ENCODE results near the gene TSPEAR.
A peak's percentile ranks its signal among the peaks of the same experiment; 100 is the strongest.

The TSPEAR gene

GRCh38 chr21:44751799-44752636 lies 40.6 kb upstream of the TSPEAR start:
- no peak overlapping the region for H3K27ac ChIP-seq (ENCODE audit: low read depth, low read length)
- H3K4me1 ChIP-seq (ENCODE audit: control insufficient read depth, insufficient read depth, low read length), result peaks cover 34% of the 10 kb centered on the region
- peaks cover 27% of the 10 kb centered on the region for H3K9me3 ChIP-seq (ENCODE audit: control insufficient read depth, insufficient read depth, low read depth, low read length)
- H3K9ac ChIP-seq (ENCODE audit: low read length), result no peak overlapping the region
- no peaks in the 10 kb centered on the region for H3K36me3 ChIP-seq (ENCODE audit: control insufficient read depth, insufficient read depth, low read length)
- no peak overlapping the region for H3K4me3 ChIP-seq (ENCODE audit: low read depth, low read length)
- H3K27me3 ChIP-seq (ENCODE audit: control insufficient read depth, insufficient read depth, low read length), result no peaks in the 10 kb centered on the region

DNA sequence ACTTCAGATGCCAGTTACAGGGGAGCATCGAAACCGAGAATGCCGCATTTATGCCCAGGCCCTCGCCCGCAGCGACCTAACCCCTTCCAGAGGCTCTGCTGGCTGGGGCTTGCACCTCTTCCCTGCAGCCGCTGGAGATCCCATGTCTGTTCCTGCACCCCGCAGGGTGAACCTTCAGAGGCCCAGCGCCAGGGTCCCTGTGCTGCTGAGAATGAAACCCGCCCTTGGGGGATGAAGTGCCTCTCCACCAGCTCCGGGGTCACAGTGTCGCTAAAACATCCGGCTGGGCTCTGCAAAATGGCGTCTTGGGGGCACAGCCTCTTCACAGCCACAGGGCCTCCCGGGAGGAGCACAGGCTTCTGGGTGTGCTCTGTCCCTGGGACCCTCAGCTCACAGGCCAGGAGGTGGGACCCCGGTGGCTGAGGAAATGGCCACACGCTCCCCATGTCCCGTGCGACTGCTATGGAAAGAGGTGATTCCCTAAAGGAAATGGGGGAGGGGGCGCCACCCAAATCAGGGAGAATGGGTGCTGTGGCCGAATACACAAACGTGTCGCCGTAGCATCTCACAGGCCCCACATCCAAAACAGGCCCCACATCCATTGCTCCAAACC lies 39.9 kb upstream of the TSPEAR start:
- no peaks in the 10 kb centered on the region for H3K27me3 ChIP-seq (ENCODE audit: control insufficient read depth, insufficient read depth, low read length)
- H3K27ac ChIP-seq (ENCODE audit: low read depth, low read length), result no peak overlapping the region
- peaks cover 34% of the 10 kb centered on the region for H3K9me3 ChIP-seq (ENCODE audit: control insufficient read depth, insufficient read depth, low read depth, low read length)
- peaks cover 34% of the 10 kb centered on the region for H3K4me1 ChIP-seq (ENCODE audit: control insufficient read depth, insufficient read depth, low read length)
- H3K4me3 ChIP-seq (ENCODE audit: low read depth, low read length), result no peak overlapping the region
- H3K9ac ChIP-seq (ENCODE audit: low read length), result no peak overlapping the region
- no peaks in the 10 kb centered on the region for H3K36me3 ChIP-seq (ENCODE audit: control insufficient read depth, insufficient read depth, low read length)

DNA sequence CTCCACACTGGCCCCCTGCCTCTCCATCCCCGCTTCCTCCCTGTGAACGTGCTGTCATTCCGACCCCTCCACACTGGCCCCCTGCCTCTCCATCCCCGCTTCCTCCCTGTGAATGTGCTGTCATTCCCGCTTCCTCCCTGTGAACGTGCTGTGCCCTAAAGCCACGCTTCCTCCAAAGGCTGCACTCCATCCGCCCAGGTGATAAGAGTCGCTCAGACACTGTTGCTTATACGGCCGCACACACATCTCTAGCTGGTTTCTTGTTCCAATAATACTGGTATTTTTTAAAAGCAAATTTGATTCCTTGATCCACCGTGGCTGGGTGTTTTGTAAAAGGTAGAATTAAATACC lies 39.3 kb upstream of the TSPEAR start:
- H3K36me3 ChIP-seq (ENCODE audit: control insufficient read depth, insufficient read depth, low read length), result no peaks in the 10 kb centered on the region
- H3K27ac ChIP-seq (ENCODE audit: low read depth, low read length), result no peak overlapping the region
- H3K4me1 ChIP-seq (ENCODE audit: control insufficient read depth, insufficient read depth, low read length), result peaks cover 34% of the 10 kb centered on the region
- no peak overlapping the region for H3K4me3 ChIP-seq (ENCODE audit: low read depth, low read length)
- no peaks in the 10 kb centered on the region for H3K27me3 ChIP-seq (ENCODE audit: control insufficient read depth, insufficient read depth, low read length)
- no peak overlapping the region for H3K9ac ChIP-seq (ENCODE audit: low read length)
- H3K9me3 ChIP-seq (ENCODE audit: control insufficient read depth, insufficient read depth, low read depth, low read length), result peaks cover 41% of the 10 kb centered on the region

GRCh38 chr21:44749759-44750674 lies 38.6 kb upstream of the TSPEAR start:
- H3K4me3 ChIP-seq (ENCODE audit: low read depth, low read length), result peak overlapping the region; percentile 64; the same call in 1 of the 2 replicates
- H3K27me3 ChIP-seq (ENCODE audit: control insufficient read depth, insufficient read depth, low read length), result no peaks in the 10 kb centered on the region
- H3K9ac ChIP-seq (ENCODE audit: low read length), result peak overlapping the region; percentile 91
- peaks cover 40% of the 10 kb centered on the region for H3K9me3 ChIP-seq (ENCODE audit: control insufficient read depth, insufficient read depth, low read depth, low read length)
- peaks cover 34% of the 10 kb centered on the region for H3K4me1 ChIP-seq (ENCODE audit: control insufficient read depth, insufficient read depth, low read length)
- no peaks in the 10 kb centered on the region for H3K36me3 ChIP-seq (ENCODE audit: control insufficient read depth, insufficient read depth, low read length)
- H3K27ac ChIP-seq (ENCODE audit: low read depth, low read length), result no peak overlapping the region

GRCh38 chr21:44749116-44749758 lies 37.9 kb upstream of the TSPEAR start:
- H3K9ac ChIP-seq (ENCODE audit: low read length), result peak overlapping the region; percentile 91
- H3K27ac ChIP-seq (ENCODE audit: low read depth, low read length), result peak overlapping the region; percentile 53; the same call in 1 of the 2 replicates
- H3K4me1 ChIP-seq (ENCODE audit: control insufficient read depth, insufficient read depth, low read length), result peaks cover 34% of the 10 kb centered on the region
- peaks cover 41% of the 10 kb centered on the region for H3K9me3 ChIP-seq (ENCODE audit: control insufficient read depth, insufficient read depth, low read depth, low read length)
- peak overlapping the region; percentile 64 for H3K4me3 ChIP-seq (ENCODE audit: low read depth, low read length)
- no peaks in the 10 kb centered on the region for H3K36me3 ChIP-seq (ENCODE audit: control insufficient read depth, insufficient read depth, low read length)
- no peaks in the 10 kb centered on the region for H3K27me3 ChIP-seq (ENCODE audit: control insufficient read depth, insufficient read depth, low read length)

DNA sequence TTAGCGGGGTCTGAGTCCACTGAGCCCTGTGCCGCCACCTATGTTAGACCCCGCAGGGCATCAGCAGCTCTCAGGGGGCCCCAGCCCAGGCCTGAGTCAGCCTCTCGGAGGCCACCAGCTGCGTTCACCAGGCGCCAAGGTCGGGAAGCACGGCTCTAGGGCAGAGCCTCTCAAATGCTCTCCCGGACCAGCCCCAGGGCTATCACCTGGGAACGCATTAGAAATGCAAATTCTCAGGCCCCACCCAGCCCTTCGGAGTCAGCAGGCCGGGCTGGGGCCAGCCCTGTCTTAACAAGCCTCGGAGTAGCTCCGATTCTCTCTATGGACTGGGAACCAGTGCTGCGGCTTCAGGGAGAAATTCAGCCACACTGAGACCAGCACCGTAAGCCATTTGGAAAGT lies 37.2 kb upstream of the TSPEAR start:
- peak overlapping the region; percentile 64 for H3K4me3 ChIP-seq (ENCODE audit: low read depth, low read length)
- H3K27me3 ChIP-seq (ENCODE audit: control insufficient read depth, insufficient read depth, low read length), result no peaks in the 10 kb centered on the region

DNA sequence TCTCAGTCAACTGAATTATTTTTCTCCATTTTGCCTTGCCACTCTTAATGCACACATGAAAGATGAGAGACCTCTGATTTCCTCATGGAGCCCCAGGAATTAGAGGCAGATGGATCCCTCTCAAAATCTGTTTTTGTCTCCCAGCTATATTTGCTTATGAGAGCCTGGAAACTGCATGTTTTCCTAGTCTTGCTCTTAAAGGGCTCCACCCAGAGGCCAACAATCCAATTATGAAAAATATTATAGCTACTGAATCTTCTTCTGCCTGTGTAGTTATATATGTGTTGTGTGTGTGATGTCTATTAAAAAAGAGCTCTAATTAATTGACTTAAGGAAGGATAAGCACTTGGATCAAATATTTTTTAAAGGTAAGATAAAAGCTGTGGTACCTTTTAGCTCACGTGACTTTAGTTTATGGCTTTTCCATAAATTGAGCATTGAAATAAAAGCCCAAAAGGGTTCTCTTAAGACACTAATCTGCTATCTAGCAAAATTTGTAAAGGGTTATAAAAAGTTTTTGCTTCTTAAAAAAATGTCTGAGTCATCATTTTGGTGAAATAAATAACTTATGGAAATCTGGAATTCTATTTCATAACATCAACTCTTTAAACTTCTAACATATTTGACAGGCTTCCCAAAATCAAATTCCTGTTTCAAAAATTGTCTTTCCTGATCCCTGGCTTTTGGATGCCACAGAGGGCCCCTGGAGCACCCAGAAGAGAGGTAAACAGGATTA lies 31.2 kb upstream of the TSPEAR start:
- Histone ChIP-seq H3K27me3 (ENCODE audit: control insufficient read depth, insufficient read depth, low read length) (no peaks in the 10 kb centered on the region), H3K9ac (ENCODE audit: low read length) (no peak overlapping the region), H3K4me3 (ENCODE audit: low read depth, low read length) (no peak overlapping the region), H3K36me3 (ENCODE audit: control insufficient read depth, insufficient read depth, low read length) (no peaks in the 10 kb centered on the region), H3K4me1 (ENCODE audit: control insufficient read depth, insufficient read depth, low read length) (peaks cover 6% of the 10 kb centered on the region; the same call in 1 of the 2 replicates), H3K27ac (ENCODE audit: low read depth, low read length) (no peak overlapping the region), H3K9me3 (ENCODE audit: control insufficient read depth, insufficient read depth, low read depth, low read length) (peaks cover 72% of the 10 kb centered on the region)

More for the DNA sequence above, 37.2 kb upstream of the TSPEAR start:
- Histone ChIP-seq H3K36me3 (ENCODE audit: control insufficient read depth, insufficient read depth, low read length) (no peaks in the 10 kb centered on the region), H3K27ac (ENCODE audit: low read depth, low read length) (peak overlapping the region; percentile 53; the same call in 1 of the 2 replicates), H3K9ac (ENCODE audit: low read length) (peak overlapping the region; percentile 91), H3K4me1 (ENCODE audit: control insufficient read depth, insufficient read depth, low read length) (peaks cover 34% of the 10 kb centered on the region), H3K9me3 (ENCODE audit: control insufficient read depth, insufficient read depth, low read depth, low read length) (peaks cover 43% of the 10 kb centered on the region)

DNA sequence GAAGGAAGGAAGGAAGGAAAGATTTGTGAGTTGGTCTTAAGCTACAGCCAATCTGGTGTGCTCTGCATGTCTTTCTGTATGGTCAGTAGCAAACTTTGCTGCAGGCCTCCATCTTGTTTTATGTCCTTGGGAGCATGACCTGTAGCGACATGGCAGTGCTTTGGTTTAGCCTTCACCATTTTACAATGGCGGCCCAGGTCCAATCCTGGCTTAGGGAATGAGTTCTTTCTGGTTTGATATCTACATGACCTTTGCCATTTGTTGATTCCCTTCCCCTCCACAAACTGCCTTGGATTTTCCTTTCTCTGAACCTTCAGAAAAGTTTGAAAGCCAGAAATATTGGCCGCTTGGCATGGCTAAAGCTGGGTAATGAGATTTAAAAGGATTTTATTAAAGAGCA lies 30.5 kb upstream of the TSPEAR start:
- Histone ChIP-seq H3K9me3 (ENCODE audit: control insufficient read depth, insufficient read depth, low read depth, low read length) (peaks cover 71% of the 10 kb centered on the region), H3K4me3 (ENCODE audit: low read depth, low read length) (no peak overlapping the region), H3K9ac (ENCODE audit: low read length) (no peak overlapping the region), H3K36me3 (ENCODE audit: control insufficient read depth, insufficient read depth, low read length) (no peaks in the 10 kb centered on the region), H3K4me1 (ENCODE audit: control insufficient read depth, insufficient read depth, low read length) (peaks cover 6% of the 10 kb centered on the region; the same call in 1 of the 2 replicates), H3K27me3 (ENCODE audit: control insufficient read depth, insufficient read depth, low read length) (no peaks in the 10 kb centered on the region), H3K27ac (ENCODE audit: low read depth, low read length) (no peak overlapping the region)

GRCh38 chr21:44740742-44741141 lies 29.4 kb upstream of the TSPEAR start:
- Histone ChIP-seq H3K9ac (ENCODE audit: low read length) (no peak overlapping the region), H3K4me3 (ENCODE audit: low read depth, low read length) (no peak overlapping the region), H3K4me1 (ENCODE audit: control insufficient read depth, insufficient read depth, low read length) (peaks cover 12% of the 10 kb centered on the region; the same call in 1 of the 2 replicates), H3K27ac (ENCODE audit: low read depth, low read length) (no peak overlapping the region), H3K27me3 (ENCODE audit: control insufficient read depth, insufficient read depth, low read length) (no peaks in the 10 kb centered on the region), H3K36me3 (ENCODE audit: control insufficient read depth, insufficient read depth, low read length) (no peaks in the 10 kb centered on the region), H3K9me3 (ENCODE audit: control insufficient read depth, insufficient read depth, low read depth, low read length) (peaks cover 66% of the 10 kb centered on the region)

DNA sequence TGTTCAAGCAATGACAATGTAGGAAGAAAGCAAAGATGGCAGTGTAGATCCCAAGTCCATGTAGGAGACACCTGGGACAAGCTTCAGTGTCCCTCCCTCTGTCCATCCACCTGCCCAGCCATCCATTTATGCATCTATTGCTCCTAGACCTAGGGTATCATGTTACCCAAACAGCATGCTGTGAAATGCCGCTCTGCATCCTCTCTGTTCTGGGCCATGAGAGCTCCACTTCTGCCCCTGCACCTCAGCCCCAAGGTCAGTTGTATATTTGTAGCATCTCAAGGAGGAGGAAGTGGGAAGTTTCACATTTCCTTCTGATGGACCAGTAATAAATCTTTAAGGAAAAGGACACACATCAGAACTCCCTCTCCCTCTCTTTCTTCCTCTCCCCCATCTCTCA lies 27.9 kb upstream of the TSPEAR start:
- no peak overlapping the region for H3K27ac ChIP-seq (ENCODE audit: low read depth, low read length)
- peaks cover 15% of the 10 kb centered on the region; the same call in 1 of the 2 replicates for H3K4me1 ChIP-seq (ENCODE audit: control insufficient read depth, insufficient read depth, low read length)
- H3K4me3 ChIP-seq (ENCODE audit: low read depth, low read length), result no peak overlapping the region
- H3K9me3 ChIP-seq (ENCODE audit: control insufficient read depth, insufficient read depth, low read depth, low read length), result peaks cover 59% of the 10 kb centered on the region
- H3K9ac ChIP-seq (ENCODE audit: low read length), result no peak overlapping the region
- H3K36me3 ChIP-seq (ENCODE audit: control insufficient read depth, insufficient read depth, low read length), result no peaks in the 10 kb centered on the region
- H3K27me3 ChIP-seq (ENCODE audit: control insufficient read depth, insufficient read depth, low read length), result no peaks in the 10 kb centered on the region

All from HUES6 (cell line).